ENCODE results near the gene SLC30A3.

Gene SLC30A3

DNA sequence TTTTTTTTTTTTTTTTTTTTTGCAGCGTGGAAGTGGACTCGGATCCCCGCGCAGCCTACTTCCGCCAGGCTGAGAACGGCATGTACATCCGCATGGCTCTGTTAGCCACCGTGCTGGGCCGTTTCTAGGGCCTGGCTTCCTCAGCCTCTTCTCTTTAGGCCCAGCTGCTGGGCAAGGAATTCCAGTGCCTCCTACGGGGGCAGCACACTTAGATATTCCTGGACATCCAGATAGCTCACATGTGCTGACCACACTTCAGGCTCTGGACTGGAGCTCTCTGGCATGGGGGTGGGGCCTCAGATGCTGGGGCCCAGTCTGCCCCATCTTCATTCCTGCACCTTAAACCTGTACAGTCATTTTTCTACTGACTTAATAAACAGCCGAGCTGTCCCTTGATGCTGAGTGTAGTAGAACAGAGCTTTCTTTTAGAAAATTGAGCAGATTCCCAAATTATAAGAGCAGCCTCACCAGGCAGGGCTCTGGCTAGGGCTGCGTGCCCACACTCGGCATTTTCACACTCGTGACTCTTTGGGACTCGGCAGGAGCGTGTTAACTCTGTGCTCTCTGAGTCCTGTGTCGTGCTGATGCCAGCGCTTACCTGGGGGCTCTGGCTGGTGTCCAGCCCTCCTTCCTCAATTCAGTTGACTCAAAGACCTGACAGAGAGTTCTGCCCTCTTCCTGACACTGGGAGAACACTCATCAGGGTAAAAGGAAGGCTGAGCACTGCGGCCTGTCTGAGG is 19.3 kb downstream of the SLC30A3 start:
- TF ChIP-seq, protein P1, sequence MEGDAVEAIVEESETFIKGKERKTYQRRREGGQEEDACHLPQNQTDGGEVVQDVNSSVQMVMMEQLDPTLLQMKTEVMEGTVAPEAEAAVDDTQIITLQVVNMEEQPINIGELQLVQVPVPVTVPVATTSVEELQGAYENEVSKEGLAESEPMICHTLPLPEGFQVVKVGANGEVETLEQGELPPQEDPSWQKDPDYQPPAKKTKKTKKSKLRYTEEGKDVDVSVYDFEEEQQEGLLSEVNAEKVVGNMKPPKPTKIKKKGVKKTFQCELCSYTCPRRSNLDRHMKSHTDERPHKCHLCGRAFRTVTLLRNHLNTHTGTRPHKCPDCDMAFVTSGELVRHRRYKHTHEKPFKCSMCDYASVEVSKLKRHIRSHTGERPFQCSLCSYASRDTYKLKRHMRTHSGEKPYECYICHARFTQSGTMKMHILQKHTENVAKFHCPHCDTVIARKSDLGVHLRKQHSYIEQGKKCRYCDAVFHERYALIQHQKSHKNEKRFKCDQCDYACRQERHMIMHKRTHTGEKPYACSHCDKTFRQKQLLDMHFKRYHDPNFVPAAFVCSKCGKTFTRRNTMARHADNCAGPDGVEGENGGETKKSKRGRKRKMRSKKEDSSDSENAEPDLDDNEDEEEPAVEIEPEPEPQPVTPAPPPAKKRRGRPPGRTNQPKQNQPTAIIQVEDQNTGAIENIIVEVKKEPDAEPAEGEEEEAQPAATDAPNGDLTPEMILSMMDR (IDR thresholded peaks at IDR 0.05; ENCODE audit: extremely low read depth, insufficient read depth, missing control alignments) = no peak
- in situ Hi-C loops (cut with MboI; ENCODE audit: low pct_unique_long_range_greater_than_20kb, low sequenced_read_pairs, unreplicated experiment) = no loop called here
- no peak for DNase-seq (ENCODE audit: low spot score)

DNA sequence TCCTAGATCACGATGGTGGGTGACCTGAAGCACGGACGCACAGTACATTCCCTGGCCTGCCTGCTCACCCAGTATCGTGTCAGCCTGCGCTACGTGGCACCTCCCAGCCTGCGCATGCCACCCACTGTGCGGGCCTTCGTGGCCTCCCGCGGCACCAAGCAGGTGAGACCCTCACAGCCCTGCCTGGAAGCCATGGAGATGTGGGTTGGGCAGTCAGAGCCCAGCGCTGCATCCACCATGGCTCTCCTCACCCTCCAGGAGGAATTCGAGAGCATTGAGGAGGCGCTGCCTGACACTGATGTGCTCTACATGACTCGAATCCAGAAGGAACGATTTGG is 20.3 kb downstream of the SLC30A3 start:
- TF ChIP-seq, protein P1 (IDR thresholded peaks at IDR 0.05; ENCODE audit: extremely low read depth, insufficient read depth, missing control alignments) = no peak
- DNase-seq (ENCODE audit: low spot score) = no peak
- in situ Hi-C loops (cut with MboI; ENCODE audit: low pct_unique_long_range_greater_than_20kb, low sequenced_read_pairs, unreplicated experiment) = no loop called here

DNA sequence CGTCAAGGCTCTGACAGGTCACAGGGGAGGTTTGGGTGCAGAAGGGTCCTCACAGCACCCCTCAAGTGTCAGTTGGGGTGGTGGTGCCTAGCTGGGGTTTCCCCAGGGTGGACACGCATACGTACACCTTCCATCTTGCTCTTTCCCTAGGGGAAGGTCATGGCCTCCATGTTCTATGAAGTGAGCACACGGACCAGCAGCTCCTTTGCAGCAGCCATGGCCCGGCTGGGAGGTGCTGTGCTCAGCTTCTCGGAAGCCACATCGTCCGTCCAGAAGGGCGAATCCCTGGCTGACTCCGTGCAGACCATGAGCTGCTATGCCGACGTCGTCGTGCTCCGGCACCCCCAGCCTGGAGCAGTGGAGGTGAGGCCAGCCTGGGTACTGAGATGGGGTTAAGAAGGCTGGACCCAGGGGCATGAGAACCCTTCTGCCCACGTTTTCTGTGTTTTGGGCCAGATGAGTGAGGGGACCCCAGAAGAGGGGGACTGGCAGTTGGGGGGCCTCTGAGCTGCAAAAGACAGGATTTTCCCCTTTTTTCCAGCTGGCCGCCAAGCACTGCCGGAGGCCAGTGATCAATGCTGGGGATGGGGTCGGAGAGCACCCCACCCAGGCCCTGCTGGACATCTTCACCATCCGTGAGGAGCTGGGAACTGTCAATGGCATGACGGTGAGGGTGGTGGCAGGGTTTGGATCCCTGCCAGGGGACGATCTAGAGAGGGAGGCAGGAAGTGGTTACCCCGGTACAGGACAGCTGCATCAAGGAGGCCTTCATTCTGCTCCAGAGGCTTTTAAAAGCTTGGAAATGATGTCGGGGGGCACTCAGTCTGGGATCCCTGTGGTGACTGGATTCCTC is 20.9 kb downstream of the SLC30A3 start:
- in situ Hi-C loops (cut with MboI; ENCODE audit: low pct_unique_long_range_greater_than_20kb, low sequenced_read_pairs, unreplicated experiment) = no loop called here
- TF ChIP-seq, protein P1 (IDR thresholded peaks at IDR 0.05; ENCODE audit: extremely low read depth, insufficient read depth, missing control alignments) = no peak

DNA sequence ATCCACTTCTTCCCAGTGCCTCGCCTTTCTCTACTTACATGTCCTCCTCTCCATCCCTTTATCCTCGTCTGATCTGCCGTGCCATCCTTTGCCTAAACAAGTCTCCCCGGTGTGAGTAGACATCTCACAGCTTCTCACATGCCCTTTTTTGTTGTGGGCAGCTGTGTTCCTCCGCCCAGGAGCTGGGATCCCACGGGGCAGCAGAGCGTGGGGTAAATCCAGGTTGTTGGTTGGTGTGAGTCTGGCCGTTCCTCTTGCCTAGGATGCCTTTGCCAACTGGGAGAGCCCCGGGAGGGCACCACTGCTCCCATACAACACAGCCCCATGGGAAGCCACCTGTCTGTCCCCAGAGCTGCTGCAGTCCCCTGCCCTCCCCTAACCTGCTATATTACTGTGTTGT is 22.4 kb downstream of the SLC30A3 start:
- in situ Hi-C loops (cut with MboI; ENCODE audit: low pct_unique_long_range_greater_than_20kb, low sequenced_read_pairs, unreplicated experiment) = no loop called here
- no peak for DNase-seq (ENCODE audit: low spot score)
- TF ChIP-seq, protein P1 (IDR thresholded peaks at IDR 0.05; ENCODE audit: extremely low read depth, insufficient read depth, missing control alignments) = no peak

More for the DNA sequence above, 20.9 kb downstream of the SLC30A3 start:
- DNase-seq (ENCODE audit: low spot score) = no peak

DNA sequence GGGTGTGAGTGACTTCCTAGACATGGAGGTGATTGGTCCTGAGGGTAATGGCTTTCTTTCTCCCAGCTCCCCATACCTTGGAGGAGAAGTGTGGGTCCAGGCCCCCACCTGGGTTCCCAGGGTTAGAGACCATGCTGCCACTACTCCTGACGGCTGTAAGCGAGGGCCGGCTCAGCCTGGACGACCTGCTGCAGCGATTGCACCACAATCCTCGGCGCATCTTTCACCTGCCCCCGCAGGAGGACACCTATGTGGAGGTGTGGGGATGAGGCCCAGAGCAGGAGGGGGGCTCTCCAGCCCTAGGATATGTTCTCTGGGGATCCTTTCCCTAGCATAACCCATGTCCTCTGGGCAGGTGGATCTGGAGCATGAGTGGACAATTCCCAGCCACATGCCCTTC is 23.9 kb downstream of the SLC30A3 start:
- in situ Hi-C loops (cut with MboI; ENCODE audit: low pct_unique_long_range_greater_than_20kb, low sequenced_read_pairs, unreplicated experiment) = no loop called here
- TF ChIP-seq, protein P1 (IDR thresholded peaks at IDR 0.05; ENCODE audit: extremely low read depth, insufficient read depth, missing control alignments) = no peak

DNA sequence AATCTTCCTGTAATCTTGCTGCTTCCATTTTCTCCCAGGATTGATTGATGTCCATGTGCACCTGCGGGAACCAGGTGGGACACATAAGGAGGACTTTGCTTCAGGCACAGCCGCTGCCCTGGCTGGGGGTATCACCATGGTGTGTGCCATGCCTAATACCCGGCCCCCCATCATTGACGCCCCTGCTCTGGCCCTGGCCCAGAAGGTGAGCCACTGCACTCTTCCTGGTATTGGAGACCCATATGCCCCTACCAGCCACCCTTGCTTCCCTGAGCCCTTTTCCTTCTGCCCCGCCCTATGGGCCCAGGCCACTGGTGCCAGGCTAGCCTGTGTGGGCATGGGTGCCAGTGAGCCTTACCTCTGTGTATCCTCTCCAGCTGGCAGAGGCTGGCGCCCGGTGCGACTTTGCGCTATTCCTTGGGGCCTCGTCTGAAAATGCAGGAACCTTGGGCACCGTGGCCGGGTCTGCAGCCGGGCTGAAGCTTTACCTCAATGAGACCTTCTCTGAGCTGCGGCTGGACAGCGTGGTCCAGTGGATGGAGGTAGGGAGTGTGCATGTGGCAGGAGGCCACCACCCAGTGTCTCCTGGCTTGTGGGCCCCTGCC is 25.4 kb downstream of the SLC30A3 start:
- in situ Hi-C loops (cut with MboI; ENCODE audit: low pct_unique_long_range_greater_than_20kb, low sequenced_read_pairs, unreplicated experiment) = no loop called here
- TF ChIP-seq, protein P1 (IDR thresholded peaks at IDR 0.05; ENCODE audit: extremely low read depth, insufficient read depth, missing control alignments) = no peak
- no peak for DNase-seq (ENCODE audit: low spot score)

More for the DNA sequence above, 23.9 kb downstream of the SLC30A3 start:
- DNase-seq (ENCODE audit: low spot score) = no peak

All from GM13977 (cell line).